GM23248 (cell line): ENCODE results near the gene CACNA2D2. TPM values are rescaled to one million over a fixed set of nuclear protein-coding genes. Genes with fewer than 3 reads are reported as not detected.
A peak's percentile ranks its signal among the peaks of the same experiment; 100 is the strongest.

Experiments
- DNase-seq: peaks from one replicate; pipeline ENCODE4 v3.0.0-alpha.2; 2015
- H2AFZ ChIP-seq: fragments of 200-600 bp; sonication (generic); 2 replicates; pipeline ENCODE4 v1.6.1; 2016; ENCODE audit warnings: antibody characterized with exemption
- H3F3A ChIP-seq: fragments of 200-600 bp; sonication (generic); 2 replicates; pipeline ENCODE4 v1.6.1; 2016; ENCODE audit warnings: mild to moderate bottlenecking, antibody characterized with exemption, mixed run types; ENCODE audit not compliant: insufficient read depth
- H3K27ac ChIP-seq: fragments of 200-600 bp; sonication (generic); 2 replicates; pipeline ENCODE4 v1.5.1; 2016; ENCODE audit warnings: mild to moderate bottlenecking
- H3K27me3 ChIP-seq: fragments of 200-600 bp; sonication (generic); replicated peaks from 2 replicates; pipeline ENCODE4 v1.6.1; 2016; ENCODE audit warnings: mild to moderate bottlenecking; ENCODE audit not compliant: insufficient read depth
- H3K36me3 ChIP-seq: fragments of 200-600 bp; sonication (generic); 2 replicates; pipeline ENCODE4 v1.6.1; 2016; ENCODE audit warnings: low read depth, mild to moderate bottlenecking
- H3K4me1 ChIP-seq: fragments of 200-600 bp; sonication (generic); 2 replicates; pipeline ENCODE4 v1.6.1; 2016; ENCODE audit warnings: mild to moderate bottlenecking; ENCODE audit not compliant: insufficient read depth
- H3K4me2 ChIP-seq: fragments of 200-600 bp; sonication (generic); one replicate; pipeline ENCODE4 v1.6.1; 2016; ENCODE audit warnings: mild to moderate bottlenecking; ENCODE audit not compliant: unreplicated experiment
- H3K4me3 ChIP-seq: fragments of 200-600 bp; sonication (generic); 2 replicates; pipeline ENCODE4 v1.5.1; 2016; ENCODE audit warnings: mild to moderate bottlenecking
- H3K79me2 ChIP-seq: fragments of 200-600 bp; sonication (generic); 2 replicates; pipeline ENCODE4 v1.6.1; 2016; ENCODE audit warnings: mild to moderate bottlenecking; ENCODE audit not compliant: insufficient read depth
- H3K9ac ChIP-seq: fragments of 200-600 bp; sonication (generic); 2 replicates; pipeline ENCODE4 v1.6.1; 2016; ENCODE audit warnings: mild to moderate bottlenecking
- H3K9me2 ChIP-seq: fragments of 200-600 bp; sonication (generic); 2 replicates; pipeline ENCODE4 v1.6.1; 2016; ENCODE audit warnings: mixed run types, mild to moderate bottlenecking, moderate library complexity; ENCODE audit not compliant: insufficient read depth
- H3K9me3 ChIP-seq: fragments of 200-600 bp; sonication (generic); one replicate; pipeline ENCODE4 v1.6.1; 2017; ENCODE audit warnings: low read depth
- H4K20me1 ChIP-seq: fragments of 200-600 bp; sonication (generic); 2 replicates; pipeline ENCODE4 v1.6.0; 2016; ENCODE audit not compliant: insufficient read depth
- EZH2 ChIP-seq: fragments of 200-600 bp; sonication (generic); IDR thresholded peaks from 2 replicates; pipeline ENCODE4 v1.6.1; 2018; ENCODE audit warnings: antibody characterized with exemption, mild to moderate bottlenecking; ENCODE audit not compliant: insufficient read depth, poor library complexity, severe bottlenecking
- EZH2phosphoT487 ChIP-seq: fragments of 200-600 bp; sonication (generic); IDR thresholded peaks from 2 replicates; pipeline ENCODE4 v1.6.1; 2018; ENCODE audit warnings: antibody characterized with exemption, moderate library complexity, mild to moderate bottlenecking, low read depth; ENCODE audit not compliant: insufficient read depth
- WGBS, 2 experiments: methylation state at CpG; one replicate each; pipeline ENCODE4 v1.1.6; 2015 to 2017; ENCODE audit warnings: low lambda C conversion rate in 2 of 2, low coverage in 1 of 2; ENCODE audit errors: missing lambda C conversion rate in 2 of 2; 5-methylcytosine and 5-hydroxymethylcytosine counted together
- in situ Hi-C: fragments of 300-500 bp; cut with MboI; formaldehyde crosslinking; loops from 2 replicates; pipeline ENCODE4 v1.15.0; 2020
- polyA plus RNA-seq: library from polyadenylated mRNA; unstranded; fragments of >200 nt; fragmentation: Nextera tagmentation; extraction: Ambion mirVana; gene quantifications from 2 replicates; pipeline ENCODE4 v1.2.1, GENCODE V29; 2016
- total RNA-seq: library from RNA; depleted of rRNA; stranded (reverse); fragments of >200 nt; shearing (Covaris generic); gene quantifications from 2 replicates; pipeline ENCODE4 v1.2.3, GENCODE V29; 2014

CACNA2D2 gene
- total and polyA plus RNA-seq, 2 experiments from 2014 or later: not detected

GRCh38 chr3:50388016-50388719 lies 115.3 kb downstream of the CACNA2D2 start:
- in situ Hi-C loops: no loop called here
- Histone ChIP-seq H3K9me2 (no peaks in the 10 kb centered on the region), H2AFZ (0 out of 2 replicates have a peak overlapping the region, but pooled peaks have one; percentile 26), H3K9ac (no peak overlapping the region), H3K36me3 (no peaks in the 10 kb centered on the region), H3F3A (no peaks in the 10 kb centered on the region), H3K9me3 (no peaks in the 10 kb centered on the region), H3K27me3 (peaks cover 22% of the 10 kb centered on the region), H3K4me2 (no peak overlapping the region), H3K27ac (no peak overlapping the region), H3K79me2 (no peaks in the 10 kb centered on the region), H3K4me3 (no peak overlapping the region), H4K20me1 (no peaks in the 10 kb centered on the region), H3K4me1 (no peaks in the 10 kb centered on the region)
- no peak for TF ChIP-seq EZH2phosphoT487
- no peak for TF ChIP-seq EZH2
- 7 to 8% methylated on average over 25 of the region's 25 CpGs for WGBS, 2 experiments
- peak; percentile 38 for DNase-seq

DNA sequence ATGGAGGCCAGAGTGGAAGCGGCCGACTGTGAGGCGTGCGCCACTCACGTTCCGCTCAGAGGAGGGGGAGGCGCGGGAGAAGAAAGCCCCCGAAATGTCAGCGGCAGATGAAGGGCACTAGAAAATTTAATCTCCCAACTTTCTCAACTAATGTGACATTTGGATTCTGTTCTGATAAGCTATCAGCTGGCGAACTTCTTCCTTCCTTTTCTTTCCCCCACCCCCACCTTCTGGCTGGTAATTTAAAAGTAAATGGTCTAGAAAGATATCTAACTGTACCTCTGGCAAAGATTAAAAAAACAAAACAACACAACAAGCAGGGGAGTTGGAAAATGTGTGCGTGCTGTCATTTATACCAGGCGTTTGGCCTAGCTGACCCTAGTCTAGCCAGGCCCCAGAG lies 117.7 kb downstream of the CACNA2D2 start:
- Histone ChIP-seq H3K36me3 (no peaks in the 10 kb centered on the region), H3K9ac (no peak overlapping the region), H3K27me3 (peaks cover 22% of the 10 kb centered on the region), H3K4me3 (no peak overlapping the region), H3K4me1 (no peaks in the 10 kb centered on the region), H4K20me1 (no peaks in the 10 kb centered on the region), H3K27ac (no peak overlapping the region), H3F3A (no peaks in the 10 kb centered on the region), H3K4me2 (no peak overlapping the region), H3K9me3 (no peaks in the 10 kb centered on the region), H3K9me2 (no peaks in the 10 kb centered on the region), H2AFZ (no peak overlapping the region), H3K79me2 (no peaks in the 10 kb centered on the region)
- in situ Hi-C loops: no loop called here
- DNase-seq: no peak
- TF ChIP-seq EZH2 (no peak), EZH2phosphoT487 (no peak)
- WGBS, 2 experiments: 83 to 86% methylated on average over 12 to 13 of the region's 13 CpGs

- in situ Hi-C loops: no loop called here
- H3K36me3 ChIP-seq: no peaks in the 10 kb centered on the region
- DNase-seq: no peak
- H3F3A ChIP-seq: no peaks in the 10 kb centered on the region
- H3K4me3 ChIP-seq: no peak overlapping the region
- no peaks in the 10 kb centered on the region for H3K9me2 ChIP-seq
- H3K9me3 ChIP-seq: no peaks in the 10 kb centered on the region
- 77 to 81% methylated on average over 6 of the region's 6 CpGs for WGBS, 2 experiments
- no peak overlapping the region for H3K4me2 ChIP-seq
- no peak overlapping the region for H2AFZ ChIP-seq
- H4K20me1 ChIP-seq: no peaks in the 10 kb centered on the region
- peaks cover 22% of the 10 kb centered on the region for H3K27me3 ChIP-seq
- TF ChIP-seq EZH2 (no peak), EZH2phosphoT487 (no peak)
- H3K27ac ChIP-seq: no peak overlapping the region
- H3K9ac ChIP-seq: no peak overlapping the region
- no peaks in the 10 kb centered on the region for H3K4me1 ChIP-seq
- H3K79me2 ChIP-seq: no peaks in the 10 kb centered on the region
These were observed 119.7 kb downstream of the CACNA2D2 start for GRCh38 chr3:50383750-50384149.

- Histone ChIP-seq H3K4me1 (no peaks in the 10 kb centered on the region), H3K36me3 (no peaks in the 10 kb centered on the region), H3K9me3 (no peaks in the 10 kb centered on the region), H3K27ac (no peak overlapping the region), H3F3A (no peaks in the 10 kb centered on the region), H4K20me1 (no peaks in the 10 kb centered on the region), H3K4me3 (no peak overlapping the region), H2AFZ (no peak overlapping the region), H3K9me2 (no peaks in the 10 kb centered on the region), H3K79me2 (no peaks in the 10 kb centered on the region), H3K27me3 (peaks cover 12% of the 10 kb centered on the region), H3K4me2 (no peak overlapping the region), H3K9ac (no peak overlapping the region)
- 69 to 75% methylated on average over 12 of the region's 12 CpGs for WGBS, 2 experiments
- DNase-seq: no peak
- no peak for TF ChIP-seq EZH2
- no peak for TF ChIP-seq EZH2phosphoT487
- in situ Hi-C loops: no loop called here
These were observed 120.7 kb downstream of the CACNA2D2 start for GRCh38 chr3:50382722-50383121.

DNA sequence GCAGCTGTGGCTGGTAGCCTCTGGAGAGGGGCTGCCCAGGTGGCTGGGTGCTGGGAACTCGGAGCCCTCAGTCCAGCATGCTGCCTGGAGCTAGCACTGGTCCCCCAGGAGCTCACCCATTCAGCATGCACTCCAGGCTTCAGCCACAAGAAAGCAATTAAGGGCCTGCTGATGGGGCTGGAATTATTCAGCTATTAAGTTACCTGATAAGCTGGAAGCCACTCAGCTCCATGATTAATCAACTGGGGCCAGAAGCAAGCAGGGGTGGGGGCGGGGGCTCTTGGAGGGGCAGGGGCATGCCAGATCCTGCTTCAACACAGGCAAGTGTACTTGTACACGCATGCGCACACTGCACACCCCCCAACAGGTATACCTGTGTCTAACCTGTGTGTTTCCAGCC lies 122.1 kb downstream of the CACNA2D2 start:
- Histone ChIP-seq H3K9me2 (no peaks in the 10 kb centered on the region), H4K20me1 (no peaks in the 10 kb centered on the region), H2AFZ (no peak overlapping the region), H3K9me3 (no peaks in the 10 kb centered on the region), H3K4me3 (no peak overlapping the region), H3K4me1 (no peaks in the 10 kb centered on the region), H3K27me3 (peaks cover 6% of the 10 kb centered on the region), H3F3A (no peaks in the 10 kb centered on the region), H3K79me2 (no peaks in the 10 kb centered on the region), H3K4me2 (no peak overlapping the region), H3K36me3 (no peaks in the 10 kb centered on the region), H3K9ac (no peak overlapping the region), H3K27ac (no peak overlapping the region)
- DNase-seq: no peak
- no peak for TF ChIP-seq EZH2phosphoT487
- no peak for TF ChIP-seq EZH2
- WGBS, 2 experiments: 26 to 34% methylated on average over 4 of the region's 4 CpGs
- in situ Hi-C loops: no loop called here
